IMR-90 (cell line): ENCODE data around the gene MRM2. TPM values are rescaled to one million over a fixed set of nuclear protein-coding genes. Genes with fewer than 3 reads are reported as not detected.

Experiments used
- ATAC-seq: fragments of 200-7000 bp; cut with Tn5 transposase; 2 replicates; pipeline ENCODE4 v1.9.1; 2020; ENCODE audit warnings: low read depth, mild to moderate bottlenecking, moderate library complexity
- BruUV-seq: library from RNA; stranded (reverse); fragments of 400-500 nt; replicated peaks from 2 replicates; lab custom pipeline; 2021; lab: Mats Ljungman, UMichigan
- CTCF ChIA-PET: fragments of 300-600 bp; formaldehyde crosslinking; extraction: SDS; loops from one replicate; lab custom pipeline; 2021; ENCODE audit warnings: antibody characterized with exemption; lab: Yijun Ruan, JAX
- POLR2A ChIA-PET: fragments of 300-600 bp; sonication (Branson Sonifier 250); formaldehyde crosslinking; loops from one replicate; lab custom pipeline; 2022; ENCODE audit warnings: antibody characterized with exemption; ENCODE audit not compliant: unreplicated experiment; lab: Charles Lee
- DNase-seq: peaks from one replicate; pipeline ENCODE4 v3.0.0; 2013
- H2AFZ ChIP-seq: replicated peaks from 2 replicates; pipeline ENCODE3; 2013; ENCODE audit warnings: low read length, mild to moderate bottlenecking; ENCODE audit not compliant: poor library complexity
- H2AK5ac ChIP-seq: 2 replicates; pipeline ENCODE4 v1.6.1; 2013; ENCODE audit warnings: low read depth, low read length, inconsistent platforms
- H2AK9ac ChIP-seq: replicated peaks from 2 replicates; pipeline ENCODE3; 2013; ENCODE audit warnings: mild to moderate bottlenecking, low read depth, low read length, moderate library complexity; ENCODE audit not compliant: poor library complexity
- H2BK120ac ChIP-seq: 2 replicates; pipeline ENCODE4 v1.6.1; 2013; ENCODE audit warnings: low read depth, low read length, inconsistent platforms
- H2BK15ac ChIP-seq: 3 replicates; pipeline ENCODE4 v1.6.1; 2013; ENCODE audit warnings: low read depth, low read length, inconsistent platforms
- H2BK20ac ChIP-seq: 2 replicates; pipeline ENCODE4 v1.6.1; 2013; ENCODE audit warnings: low read depth, mild to moderate bottlenecking, inconsistent platforms, low read length, moderate library complexity
- H2BK5ac ChIP-seq: 2 replicates; pipeline ENCODE4 v1.6.1; 2013; ENCODE audit warnings: mild to moderate bottlenecking, low read depth, low read length, inconsistent platforms; ENCODE audit not compliant: poor library complexity, severe bottlenecking
- H3K14ac ChIP-seq: replicated peaks from 2 replicates; pipeline ENCODE4 v1.6.1; 2013; ENCODE audit warnings: low read depth, low read length, inconsistent platforms
- H3K18ac ChIP-seq: 2 replicates; pipeline ENCODE4 v1.6.1; 2013; ENCODE audit warnings: low read depth, low read length, control low read depth
- H3K23ac ChIP-seq: 2 replicates; pipeline ENCODE4 v1.6.1; 2013; ENCODE audit warnings: low read depth, low read length, inconsistent platforms
- H3K27ac ChIP-seq: 2 replicates; pipeline ENCODE4 v1.5.1; 2013; ENCODE audit warnings: mild to moderate bottlenecking, control low read depth, low read length; ENCODE audit not compliant: insufficient read depth
- H3K27me3 ChIP-seq: 2 replicates; pipeline ENCODE4 v1.6.1; 2013; ENCODE audit warnings: low read length; ENCODE audit not compliant: control insufficient read depth, insufficient read depth
- H3K36me3 ChIP-seq: 2 replicates; pipeline ENCODE4 v1.6.1; 2013; ENCODE audit warnings: low read length, mixed read lengths; ENCODE audit not compliant: control insufficient read depth, insufficient read depth
- H3K4ac ChIP-seq: 2 replicates; pipeline ENCODE4 v1.6.1; 2013; ENCODE audit warnings: low read depth, low read length, inconsistent platforms
- H3K4me1 ChIP-seq: 2 replicates; pipeline ENCODE4 v1.6.1; 2013; ENCODE audit warnings: low read length, mixed read lengths; ENCODE audit not compliant: control insufficient read depth, insufficient read depth
- H3K4me2 ChIP-seq: 2 replicates; pipeline ENCODE4 v1.6.1; 2013; ENCODE audit warnings: low read depth, mild to moderate bottlenecking, control low read depth, low read length, moderate library complexity
- H3K4me3 ChIP-seq: 2 replicates; pipeline ENCODE4 v1.5.1; 2013; ENCODE audit warnings: low read depth, mild to moderate bottlenecking, control low read depth, low read length, moderate library complexity; ENCODE audit not compliant: insufficient read depth
- H3K56ac ChIP-seq: 2 replicates; pipeline ENCODE4 v1.6.1; 2013; ENCODE audit warnings: low read length, inconsistent platforms; ENCODE audit not compliant: insufficient read depth; ENCODE audit errors: extremely low read depth
- H3K79me1 ChIP-seq, 2 experiments: 2 replicates each; pipeline ENCODE4 v1.6.1; 2013; ENCODE audit warnings: low read length in 2 of 2, inconsistent platforms in 1 of 2, low read depth in 1 of 2
- H3K9ac ChIP-seq: 2 replicates; pipeline ENCODE4 v1.6.1; 2013; ENCODE audit warnings: low read depth, low read length, control low read depth
- H3K9me1 ChIP-seq: 2 replicates; pipeline ENCODE4 v1.6.1; 2013; ENCODE audit warnings: low read length, inconsistent platforms; ENCODE audit not compliant: insufficient read depth
- H3K9me3 ChIP-seq: 2 replicates; pipeline ENCODE4 v1.6.1; 2013; ENCODE audit warnings: low read length; ENCODE audit not compliant: control insufficient read depth, insufficient read depth
- H4K20me1 ChIP-seq: 2 replicates; pipeline ENCODE4 v1.6.1; 2013; ENCODE audit warnings: low read length, inconsistent platforms; ENCODE audit not compliant: insufficient read depth
- H4K5ac ChIP-seq: 2 replicates; pipeline ENCODE4 v1.6.1; 2013; ENCODE audit warnings: mild to moderate bottlenecking, low read depth, low read length, control low read depth
- H4K8ac ChIP-seq, 2 experiments: 2 replicates each; pipeline ENCODE4 v1.6.1; 2013; ENCODE audit warnings: low read depth in 2 of 2, low read length in 2 of 2, control low read depth in 1 of 2, inconsistent platforms in 1 of 2
- H4K91ac ChIP-seq: 2 replicates; pipeline ENCODE4 v1.6.1; 2013; ENCODE audit warnings: low read depth, low read length, inconsistent platforms; ENCODE audit not compliant: insufficient read depth
- CHD1 ChIP-seq: IDR thresholded peaks from 2 replicates; pipeline ENCODE4 v1.6.1; 2012; ENCODE audit warnings: low read depth, low read length, improper control_type of control experiment
- MAZ ChIP-seq: IDR thresholded peaks from 2 replicates; pipeline ENCODE4 v1.6.1; 2012; ENCODE audit warnings: low read depth, mild to moderate bottlenecking, low read length, improper control_type of control experiment, moderate library complexity, borderline replicate concordance
- RFX5 ChIP-seq: IDR thresholded peaks from 2 replicates; pipeline ENCODE4 v1.8.0; 2012; ENCODE audit warnings: low read depth, mild to moderate bottlenecking, low read length, moderate library complexity
- WGBS, 2 experiments: methylation state at CpG; one replicate each; pipeline versions ENCODE4 v1.1.5 to v1.1.7; 2013; ENCODE audit warnings: missing lambda C conversion rate in 2 of 2; ENCODE audit not compliant: insufficient read length in 1 of 2; ENCODE audit errors: extremely low coverage in 2 of 2; 5-methylcytosine and 5-hydroxymethylcytosine counted together
- dilution Hi-C: fragments of 300-500 bp; cut with HindIII; formaldehyde crosslinking; loops from one replicate; pipeline ENCODE4 v1.14.3; 2018; ENCODE audit warnings: low sequenced_read_pairs; ENCODE audit not compliant: unreplicated experiment
- in situ Hi-C: fragments of 300-500 bp; cut with MboI; formaldehyde crosslinking; loops from 3 replicates; pipeline ENCODE4 v1.14.3; 2019; ENCODE audit warnings: low sequenced_read_pairs, inconsistent platforms, mixed read lengths
- intact Hi-C: fragments of 100-400 bp; cut with micrococcal nuclease; formaldehyde crosslinking; loops from 2 replicates; pipeline ENCODE4 v1.10.0; 2022
- polyA plus RNA-seq, 3 experiments: library from polyadenylated mRNA; depleted of rRNA; stranded (reverse); fragments of >200 nt; gene quantifications; 2 replicates each; pipeline ENCODE4 v1.2.3, GENCODE V29; 2012; ENCODE audit warnings: low replicate concordance in 1 of 3
- total RNA-seq: library from RNA; depleted of rRNA; stranded (reverse); fragments of >200 nt; gene quantifications from 2 replicates; pipeline ENCODE4 v1.2.3, GENCODE V29; 2012
- TF ChIP-seq, protein P1 (sequence below): conservative IDR thresholded peaks from 2 replicates; pipeline ENCODE4 v1.5.1; 2012; ENCODE audit warnings: mild to moderate bottlenecking, low read depth, low read length, improper control_type of control experiment

The MRM2 gene
- total and polyA plus RNA-seq, 2 of the 4 experiments (the other 2 are of a cell fraction) = 19.1 to 23.8 TPM

- no TSS peak for BruUV-seq
- H3K14ac ChIP-seq = no peak overlapping the region
- peaks cover 8 to 18% of the 10 kb centered on the region in 2 experiments; a peak in 3 of 4 replicates for H3K79me1 ChIP-seq
- no peak overlapping the region for H4K91ac ChIP-seq
- H3K56ac ChIP-seq = no peak overlapping the region
- H2BK15ac ChIP-seq = no peak overlapping the region
- 96% methylated on average over 13 of the region's 17 CpGs; no CpG with 5 or more reads in 1 of the 2 experiments for WGBS, 2 experiments
- no peak overlapping the region for H2AK9ac ChIP-seq
- DNase-seq = no peak
- dilution Hi-C loops = no loop called here
- H3K27ac ChIP-seq = no peak overlapping the region
- no peak overlapping the region for H2BK120ac ChIP-seq
- in situ Hi-C loops = no loop called here
- H3K9me3 ChIP-seq = no peaks in the 10 kb centered on the region
- no peak overlapping the region for H3K18ac ChIP-seq
- no peak for ATAC-seq
- no peak overlapping the region for H2AFZ ChIP-seq
- no peak overlapping the region for H3K4ac ChIP-seq
- no peaks in the 10 kb centered on the region for H3K27me3 ChIP-seq
- intact Hi-C loops = no loop called here
- H3K36me3 ChIP-seq = peaks cover 61% of the 10 kb centered on the region
- H3K23ac ChIP-seq = no peak overlapping the region
- no peak overlapping the region for H4K5ac ChIP-seq
- no peak overlapping the region for H2BK5ac ChIP-seq
- ChIA-PET CTCF (no interaction called here), POLR2A (no interaction called here)
- H2AK5ac ChIP-seq = no peak overlapping the region
- H2BK20ac ChIP-seq = no peak overlapping the region
- H3K9me1 ChIP-seq = no peaks in the 10 kb centered on the region; the same call in 1 of the 2 replicates
- no peak for TF ChIP-seq MAZ
- TF ChIP-seq RFX5 = no peak
- no peak for TF ChIP-seq CHD1
- TF ChIP-seq, protein P1, sequence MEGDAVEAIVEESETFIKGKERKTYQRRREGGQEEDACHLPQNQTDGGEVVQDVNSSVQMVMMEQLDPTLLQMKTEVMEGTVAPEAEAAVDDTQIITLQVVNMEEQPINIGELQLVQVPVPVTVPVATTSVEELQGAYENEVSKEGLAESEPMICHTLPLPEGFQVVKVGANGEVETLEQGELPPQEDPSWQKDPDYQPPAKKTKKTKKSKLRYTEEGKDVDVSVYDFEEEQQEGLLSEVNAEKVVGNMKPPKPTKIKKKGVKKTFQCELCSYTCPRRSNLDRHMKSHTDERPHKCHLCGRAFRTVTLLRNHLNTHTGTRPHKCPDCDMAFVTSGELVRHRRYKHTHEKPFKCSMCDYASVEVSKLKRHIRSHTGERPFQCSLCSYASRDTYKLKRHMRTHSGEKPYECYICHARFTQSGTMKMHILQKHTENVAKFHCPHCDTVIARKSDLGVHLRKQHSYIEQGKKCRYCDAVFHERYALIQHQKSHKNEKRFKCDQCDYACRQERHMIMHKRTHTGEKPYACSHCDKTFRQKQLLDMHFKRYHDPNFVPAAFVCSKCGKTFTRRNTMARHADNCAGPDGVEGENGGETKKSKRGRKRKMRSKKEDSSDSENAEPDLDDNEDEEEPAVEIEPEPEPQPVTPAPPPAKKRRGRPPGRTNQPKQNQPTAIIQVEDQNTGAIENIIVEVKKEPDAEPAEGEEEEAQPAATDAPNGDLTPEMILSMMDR = no peak
- H3K4me1 ChIP-seq = no peaks in the 10 kb centered on the region
- H4K8ac ChIP-seq = no peak overlapping the region
- H4K20me1 ChIP-seq = peaks cover 3% of the 10 kb centered on the region
- no peak overlapping the region for H3K4me3 ChIP-seq
- no peak overlapping the region for H3K4me2 ChIP-seq
- no peak overlapping the region for H3K9ac ChIP-seq
These were observed 21.1 kb downstream of the MRM2 start for GRCh38 chr7:2220954-2221353.
